ENCODE measurements around the gene FTCDNL1. TPM values are rescaled to one million over a fixed set of nuclear protein-coding genes. Genes with fewer than 3 reads are reported as not detected.

The FTCDNL1 gene
- total RNA-seq: not detected in 2 replicates

DNA sequence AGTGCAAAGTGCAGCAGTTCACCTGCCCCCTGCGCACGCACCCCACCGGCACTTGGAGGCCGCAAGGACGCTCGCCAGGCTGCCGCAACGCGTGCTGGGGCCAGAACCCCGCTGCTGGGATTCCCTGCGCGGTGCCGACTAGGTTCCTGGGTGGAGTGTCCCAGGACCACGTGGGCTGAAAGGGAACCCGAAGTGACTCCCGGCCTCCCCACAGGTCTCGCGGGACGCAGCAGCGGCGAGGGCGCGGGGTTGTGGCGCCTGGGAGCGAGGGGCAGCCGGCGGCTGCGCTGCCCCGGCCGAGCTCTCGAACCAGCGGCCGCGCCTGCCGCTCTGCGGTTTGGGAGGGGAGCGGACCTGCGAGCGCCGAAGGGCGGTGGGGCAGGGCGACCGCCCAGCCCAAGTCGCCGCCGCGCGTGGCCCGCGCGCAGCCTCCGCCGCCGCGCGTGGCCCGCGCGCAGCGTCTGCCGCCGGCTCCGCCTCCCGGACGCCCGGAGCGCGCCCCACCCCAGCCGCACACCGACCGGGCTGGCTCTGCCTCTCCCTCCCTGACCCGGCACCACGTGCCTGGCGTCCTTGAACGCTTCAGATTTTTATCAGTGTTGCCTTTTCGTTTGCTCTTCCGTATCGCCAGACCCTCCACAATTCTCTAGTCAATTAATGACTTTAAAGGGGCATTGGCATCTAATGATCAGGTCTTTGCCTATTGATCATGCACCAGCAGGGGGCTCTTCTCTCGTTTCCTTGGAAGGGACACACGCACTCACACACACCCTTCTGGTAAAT is at the start of gene FTCDNL1:
Gene FTCDNL1 (minus strand): TSS at position 475 of the 783 bp plus-strand sequence. CDS start 2,230 bp downstream, outside the sequence.

Other genes starting within 250 kb of the FTCDNL1 start
- 8.8 and 13.4 TPM in 2 replicates for gene C2orf69, start 60.1 kb upstream of the FTCDNL1 start, total RNA-seq
- gene TYW5, start 104.3 kb upstream of the FTCDNL1 start, total RNA-seq: 1.3 and 2.9 TPM in 2 replicates
- gene MAIP1, start 104.4 kb upstream of the FTCDNL1 start, total RNA-seq: 8.6 and 13.7 TPM in 2 replicates